Tibial nerve (tissue), 3 donors: Measurements from ENCODE around the gene MMP17.

ENCODE experiments used
- POLR2A ChIP-seq, 2 donors: fragments of 450-650 bp; IDR thresholded peaks; one replicate each; pipeline ENCODE4 v1.6.1; 2017; ENCODE audit warnings: antibody characterized with exemption in 2 of 2, mild to moderate bottlenecking in 2 of 2, moderate library complexity in 2 of 2
- TF ChIP-seq, protein P1 (sequence below), 5 experiments: fragments of 200-600 bp in 3 of 5; fragments of 450-650 bp in 2 of 5; sonication (generic) in 3 of 5; IDR thresholded peaks; one replicate each; pipeline ENCODE4 v1.5.1; 2016 to 2019; ENCODE audit warnings: antibody characterized with exemption in 5 of 5, mild to moderate bottlenecking in 3 of 5, moderate library complexity in 2 of 5

DNA sequence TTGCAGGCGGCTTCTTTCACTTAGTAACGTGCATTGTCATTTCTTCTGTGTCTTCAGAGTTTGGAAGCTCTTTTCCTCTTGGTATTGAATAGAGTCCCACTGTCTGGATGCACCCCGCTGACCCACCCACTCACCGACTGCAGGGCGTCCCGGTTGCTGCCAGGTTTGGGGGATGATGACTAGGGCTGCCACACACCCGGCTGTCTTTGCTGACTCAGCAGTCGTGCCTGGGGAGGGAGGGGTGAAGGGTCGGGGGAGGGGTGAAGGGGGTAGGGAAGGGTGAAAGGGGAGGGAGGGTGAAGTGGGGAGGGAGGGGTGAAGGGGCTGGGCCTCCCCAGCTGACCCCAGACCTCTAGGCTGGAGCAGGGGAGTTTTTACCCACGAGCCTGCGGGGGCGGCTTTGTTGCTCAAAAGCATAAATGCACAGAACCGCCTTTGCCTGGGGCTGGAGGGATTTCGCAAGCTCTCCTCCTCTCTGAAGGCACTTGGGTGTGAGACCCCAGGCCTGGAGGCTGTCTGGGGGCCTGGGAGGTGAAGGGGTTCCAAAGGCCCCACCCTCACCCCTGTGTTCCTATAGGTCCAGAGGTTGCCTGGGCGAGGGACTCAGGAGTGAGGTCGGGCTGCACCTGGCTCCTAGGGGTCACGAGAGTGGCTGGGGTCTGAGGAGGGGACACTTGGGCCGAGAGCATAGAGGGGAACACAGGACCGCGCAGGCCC lies 35.0 kb downstream of the MMP17 start:
- TF ChIP-seq, protein P1, sequence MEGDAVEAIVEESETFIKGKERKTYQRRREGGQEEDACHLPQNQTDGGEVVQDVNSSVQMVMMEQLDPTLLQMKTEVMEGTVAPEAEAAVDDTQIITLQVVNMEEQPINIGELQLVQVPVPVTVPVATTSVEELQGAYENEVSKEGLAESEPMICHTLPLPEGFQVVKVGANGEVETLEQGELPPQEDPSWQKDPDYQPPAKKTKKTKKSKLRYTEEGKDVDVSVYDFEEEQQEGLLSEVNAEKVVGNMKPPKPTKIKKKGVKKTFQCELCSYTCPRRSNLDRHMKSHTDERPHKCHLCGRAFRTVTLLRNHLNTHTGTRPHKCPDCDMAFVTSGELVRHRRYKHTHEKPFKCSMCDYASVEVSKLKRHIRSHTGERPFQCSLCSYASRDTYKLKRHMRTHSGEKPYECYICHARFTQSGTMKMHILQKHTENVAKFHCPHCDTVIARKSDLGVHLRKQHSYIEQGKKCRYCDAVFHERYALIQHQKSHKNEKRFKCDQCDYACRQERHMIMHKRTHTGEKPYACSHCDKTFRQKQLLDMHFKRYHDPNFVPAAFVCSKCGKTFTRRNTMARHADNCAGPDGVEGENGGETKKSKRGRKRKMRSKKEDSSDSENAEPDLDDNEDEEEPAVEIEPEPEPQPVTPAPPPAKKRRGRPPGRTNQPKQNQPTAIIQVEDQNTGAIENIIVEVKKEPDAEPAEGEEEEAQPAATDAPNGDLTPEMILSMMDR (IDR thresholded peaks at IDR 0.05): no peak
- TF ChIP-seq POLR2A (IDR thresholded peaks at IDR 0.05): no peak
